ENCODE data around the gene DMPK. TPM values are rescaled to one million over a fixed set of nuclear protein-coding genes. Genes with fewer than 3 reads are reported as not detected.

The DMPK gene, protein sequence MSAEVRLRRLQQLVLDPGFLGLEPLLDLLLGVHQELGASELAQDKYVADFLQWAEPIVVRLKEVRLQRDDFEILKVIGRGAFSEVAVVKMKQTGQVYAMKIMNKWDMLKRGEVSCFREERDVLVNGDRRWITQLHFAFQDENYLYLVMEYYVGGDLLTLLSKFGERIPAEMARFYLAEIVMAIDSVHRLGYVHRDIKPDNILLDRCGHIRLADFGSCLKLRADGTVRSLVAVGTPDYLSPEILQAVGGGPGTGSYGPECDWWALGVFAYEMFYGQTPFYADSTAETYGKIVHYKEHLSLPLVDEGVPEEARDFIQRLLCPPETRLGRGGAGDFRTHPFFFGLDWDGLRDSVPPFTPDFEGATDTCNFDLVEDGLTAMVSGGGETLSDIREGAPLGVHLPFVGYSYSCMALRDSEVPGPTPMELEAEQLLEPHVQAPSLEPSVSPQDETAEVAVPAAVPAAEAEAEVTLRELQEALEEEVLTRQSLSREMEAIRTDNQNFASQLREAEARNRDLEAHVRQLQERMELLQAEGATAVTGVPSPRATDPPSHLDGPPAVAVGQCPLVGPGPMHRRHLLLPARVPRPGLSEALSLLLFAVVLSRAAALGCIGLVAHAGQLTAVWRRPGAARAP
- total RNA-seq (2014; rRNA removed; shearing (Covaris generic)) = 28.1 and 29.7 TPM in 2 replicates

DNA sequence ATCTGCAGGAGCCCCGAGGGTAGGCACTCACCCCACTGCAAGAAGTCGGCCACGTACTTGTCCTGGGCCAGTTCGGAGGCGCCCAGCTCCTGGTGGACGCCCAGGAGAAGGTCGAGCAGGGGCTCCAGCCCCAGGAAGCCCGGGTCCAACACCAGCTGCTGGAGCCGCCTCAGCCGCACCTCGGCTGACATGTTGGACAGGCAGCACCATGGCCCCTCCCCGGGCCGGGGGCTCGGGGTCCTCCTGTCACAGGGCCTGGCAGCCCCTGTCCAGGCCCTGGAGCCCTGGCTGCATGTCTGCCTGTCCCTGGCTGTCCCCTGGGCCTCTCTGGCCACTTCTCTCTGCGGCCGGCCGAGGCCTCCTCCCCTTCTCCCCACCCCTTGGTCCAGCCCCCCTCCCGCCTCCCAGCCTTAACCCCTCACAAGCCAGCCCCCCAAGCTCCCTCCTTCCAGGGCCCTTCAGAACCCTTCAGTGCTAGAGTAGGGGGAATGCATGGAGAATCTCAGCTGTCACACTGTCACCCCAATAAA is at the start of gene DMPK:
DMPK (minus strand) TSS at position 329 of the 530 bp plus-strand sequence; CDS start at position 191, 138 bp downstream.

DNA sequence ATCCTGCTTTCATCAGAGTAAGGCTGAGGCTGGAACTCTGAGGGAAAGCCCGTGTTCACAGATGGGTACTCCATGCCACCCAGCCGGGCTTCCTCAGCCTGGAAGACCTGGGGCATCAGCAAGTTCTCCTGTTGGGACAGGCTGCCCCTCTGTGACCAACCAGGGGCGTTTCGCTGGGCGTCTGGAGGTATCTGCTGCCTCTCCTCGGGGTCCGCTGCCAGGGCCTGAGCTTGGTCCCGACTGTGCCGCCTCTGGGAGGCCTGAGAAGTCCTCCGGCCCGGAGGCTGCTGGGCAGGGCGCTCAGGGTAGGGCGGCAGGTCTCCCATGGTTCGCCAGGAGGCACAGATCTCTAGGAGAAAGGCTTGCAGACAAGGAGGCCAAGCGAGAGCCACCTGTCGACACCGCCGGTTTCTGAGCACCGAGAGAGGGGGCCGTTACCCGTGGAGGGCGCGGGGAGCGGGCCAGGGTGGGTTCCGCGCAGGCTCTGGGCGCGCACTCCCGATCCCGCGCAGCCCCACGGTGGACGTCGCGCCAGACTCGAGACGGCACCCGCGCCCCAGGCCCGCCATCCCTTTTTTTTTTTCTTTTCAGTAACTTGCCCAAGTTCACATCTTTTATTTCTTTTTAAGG is 32.7 kb upstream of the DMPK start, which contains the start of gene RSPH6A:
RSPH6A (minus strand) TSS at position 458 of the 630 bp plus-strand sequence; CDS start at position 326, 132 bp downstream.

DNA sequence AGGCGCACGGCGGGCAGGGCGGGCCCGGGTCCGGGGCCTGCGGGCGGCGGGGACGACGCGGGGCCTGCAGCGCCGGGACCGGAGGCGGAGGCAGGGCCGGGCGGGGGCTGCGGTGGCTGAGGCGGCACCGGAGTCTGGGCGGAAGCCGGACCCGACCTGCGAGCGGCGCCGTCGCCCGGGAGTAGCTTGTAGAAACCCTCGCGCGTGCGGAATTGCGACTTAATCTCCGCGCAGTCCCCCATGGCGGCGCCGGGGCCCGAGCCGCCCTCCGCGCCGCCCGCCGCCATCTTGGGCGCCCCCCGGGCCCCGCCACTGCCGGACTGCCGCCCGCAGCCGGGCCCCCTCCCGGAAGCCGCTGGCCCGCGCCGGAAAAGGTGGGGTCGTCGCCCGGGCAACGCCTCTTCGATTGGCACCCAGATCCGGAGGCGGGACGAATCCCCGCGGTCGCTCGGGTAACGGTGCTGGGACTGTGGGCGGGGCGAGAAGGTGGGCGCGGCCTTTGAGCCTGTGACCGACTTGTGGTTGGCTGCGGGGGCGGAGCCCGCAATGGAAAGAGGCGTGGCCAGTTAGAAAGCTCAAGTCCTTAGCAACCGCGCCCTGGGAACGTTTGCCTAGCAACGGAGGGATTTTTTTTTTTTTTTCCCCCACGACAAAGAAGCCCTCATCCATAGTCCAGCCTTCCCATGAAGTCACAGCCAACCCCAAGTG is 10.3 kb upstream of the DMPK start, which contains the start of gene DMWD:
DMWD (minus strand) TSS at position 376 of the 708 bp plus-strand sequence; CDS start at position 287, 89 bp downstream.

DNA sequence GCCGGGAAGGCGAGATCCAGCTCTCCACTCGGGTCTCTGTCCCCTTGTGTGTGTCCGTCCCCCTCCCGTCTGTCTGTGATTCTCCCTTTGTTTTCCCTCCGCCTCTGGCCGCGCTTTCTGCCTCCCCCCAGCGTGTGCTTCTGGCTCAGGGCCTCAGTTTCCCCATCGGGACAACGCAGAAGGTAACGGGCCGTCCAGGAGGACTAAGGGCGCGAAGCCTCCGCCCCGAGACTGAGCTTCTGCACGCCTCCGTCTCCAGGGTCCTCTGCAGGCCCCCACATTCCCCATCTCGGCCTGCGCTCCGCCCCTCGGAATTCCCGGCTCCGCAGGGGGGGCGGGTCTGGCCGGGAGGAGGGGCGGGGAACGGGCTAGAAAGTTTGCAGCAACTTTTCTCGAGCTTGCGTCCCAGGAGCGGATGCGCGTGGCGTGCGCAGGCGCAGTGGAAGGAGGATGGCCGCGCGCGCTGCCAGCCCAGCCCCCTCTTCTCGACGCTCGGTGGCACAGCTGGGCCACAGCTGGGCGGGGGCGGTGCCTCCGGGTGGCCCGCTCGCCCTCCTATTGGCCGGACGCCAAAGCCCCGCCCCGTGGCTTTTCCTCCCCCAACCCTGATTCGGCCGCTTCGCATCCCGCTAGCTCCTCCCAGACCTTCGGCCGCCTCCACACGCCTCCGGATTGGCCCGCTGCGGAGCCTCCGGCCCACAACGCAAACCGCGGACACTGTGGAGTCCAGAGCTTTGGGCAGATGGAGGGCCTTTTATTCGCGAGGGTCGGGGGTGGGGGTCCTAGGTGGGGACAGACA is 13.1 kb downstream of the DMPK start, which contains the start of gene SIX5:
SIX5 (minus strand) TSS at position 269 of the 799 bp plus-strand sequence. CDS start 408 bp downstream, outside the sequence.

DNA sequence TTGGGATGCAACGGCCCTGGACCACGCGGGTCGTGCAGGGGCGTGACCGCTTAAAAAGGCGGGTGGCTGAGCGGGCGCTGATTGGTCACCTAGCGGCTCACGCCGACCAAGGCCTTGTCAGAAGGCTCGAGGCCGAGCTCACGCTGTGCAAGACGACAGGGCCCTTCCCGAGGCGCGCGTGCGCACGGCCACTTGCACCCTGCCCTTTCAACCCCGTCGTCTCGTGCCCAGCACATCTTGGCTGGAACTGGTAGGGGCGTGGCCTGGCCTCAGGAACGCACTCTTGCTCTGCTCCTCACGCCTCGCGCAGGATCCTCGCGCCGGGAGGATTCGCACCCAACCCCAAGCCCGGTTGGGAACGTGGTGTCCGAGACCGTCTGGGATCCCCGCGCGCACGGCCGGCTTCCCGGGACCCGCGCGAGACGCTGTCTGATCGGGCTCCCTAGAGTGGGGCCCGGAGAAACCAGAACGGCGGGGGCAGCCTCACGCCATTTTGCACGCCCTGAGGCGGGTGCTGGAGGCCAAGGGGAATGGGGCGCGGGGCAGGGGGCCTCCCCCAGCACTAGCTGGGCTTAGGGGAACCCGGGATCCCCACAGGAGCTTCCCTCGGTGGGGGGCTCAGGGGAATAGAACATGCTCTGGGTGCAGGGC is 49.0 kb downstream of the DMPK start, which contains the start of gene MEIOSIN:
MEIOSIN (plus strand) TSS at position 280 of the 651 bp plus-strand sequence. CDS start 1,938 bp downstream, outside the sequence.

DNA sequence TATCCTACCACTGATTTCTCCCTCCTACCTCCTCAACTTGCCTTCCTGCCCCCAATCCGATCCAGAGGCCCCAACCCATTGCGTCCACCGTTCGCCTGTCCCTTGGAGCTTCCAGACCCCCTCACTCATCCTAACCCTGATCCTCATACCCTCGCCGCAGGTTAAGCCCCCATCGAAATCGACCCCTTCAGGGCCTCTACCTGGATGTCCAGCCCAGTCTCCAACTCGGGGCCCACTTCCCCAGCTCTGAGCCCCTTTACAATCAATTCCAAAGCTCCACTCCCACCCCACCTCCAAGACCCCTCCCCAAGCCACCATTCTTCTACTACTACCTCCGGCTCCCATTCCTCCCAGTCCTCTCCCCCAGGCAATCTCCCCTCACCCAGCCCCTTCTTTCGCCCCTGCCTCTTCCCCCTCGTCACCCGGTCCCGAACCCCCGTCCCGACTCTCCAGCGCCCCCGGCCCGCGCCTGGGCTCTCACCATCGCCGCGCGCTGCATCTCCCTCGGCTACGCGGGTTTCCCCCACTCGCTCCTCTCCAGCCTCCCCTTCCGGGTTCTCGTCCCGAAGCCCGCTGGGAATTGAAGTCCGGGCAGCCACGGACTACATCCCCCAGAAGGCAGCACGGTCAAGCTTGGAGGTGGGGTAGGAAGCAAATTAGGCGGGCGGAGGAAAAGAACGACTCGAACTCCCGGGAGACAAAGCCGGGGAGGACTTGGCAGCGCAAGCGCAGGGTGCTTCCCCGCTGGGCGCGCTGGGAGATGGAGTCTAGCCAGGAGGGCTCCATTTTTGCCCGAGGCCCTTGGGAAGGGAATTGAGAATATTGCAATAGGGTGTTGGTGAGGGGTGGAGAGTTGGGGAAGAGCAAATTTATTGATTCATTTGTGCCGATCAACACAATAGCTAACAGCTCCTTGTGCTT is 51.7 kb downstream of the DMPK start, which contains the start of gene FBXO46:
FBXO46 (minus strand) TSS at position 529 of the 921 bp plus-strand sequence. CDS start 17,401 bp downstream, outside the sequence.

Other genes starting within 250 kb of the DMPK start
- gene OPA3, start 197.7 kb downstream of the DMPK start, total RNA-seq (2014; rRNA removed; shearing (Covaris generic)) = 7.5 and 9.9 TPM in 2 replicates
- gene GPR4, start 180.3 kb downstream of the DMPK start, total RNA-seq (2014; rRNA removed; shearing (Covaris generic)) = 0.04 and 0.13 TPM in 2 replicates
- 59.8 and 70.0 TPM in 2 replicates for gene EML2, start 143.1 kb downstream of the DMPK start, total RNA-seq (2014; rRNA removed; shearing (Covaris generic))
- gene GIPR, start 114.3 kb downstream of the DMPK start, total RNA-seq (2014; rRNA removed; shearing (Covaris generic)) = 0.03 and 1.2 TPM in 2 replicates
- gene SNRPD2, start 90.5 kb downstream of the DMPK start, total RNA-seq (2014; rRNA removed; shearing (Covaris generic)) = 904 and 1,025 TPM in 2 replicates
- 15.0 and 18.7 TPM in 2 replicates for gene QPCTL, start 89.8 kb downstream of the DMPK start, total RNA-seq (2014; rRNA removed; shearing (Covaris generic))
- 23.2 and 31.5 TPM in 2 replicates for gene FBXO46, start 51.6 kb downstream of the DMPK start, total RNA-seq (2014; rRNA removed; shearing (Covaris generic))
- 0.40 TPM in 1 of 2 replicates, not detected in the other for gene MEIOSIN, start 49.1 kb downstream of the DMPK start, total RNA-seq (2014; rRNA removed; shearing (Covaris generic))
- 22.1 and 24.4 TPM in 2 replicates for gene SIX5, start 13.2 kb downstream of the DMPK start, total RNA-seq (2014; rRNA removed; shearing (Covaris generic))
- 73.8 and 79.2 TPM in 2 replicates for gene DMWD, start 10.4 kb upstream of the DMPK start, total RNA-seq (2014; rRNA removed; shearing (Covaris generic))
- gene RSPH6A, start 32.8 kb upstream of the DMPK start, total RNA-seq (2014; rRNA removed; shearing (Covaris generic)) = 0.41 TPM in 1 of 2 replicates, not detected in the other
- 75.3 and 87.1 TPM in 2 replicates for gene SYMPK, start 80.7 kb upstream of the DMPK start, total RNA-seq (2014; rRNA removed; shearing (Covaris generic))
- not detected in 2 replicates for gene FOXA3, start 81.8 kb upstream of the DMPK start, total RNA-seq (2014; rRNA removed; shearing (Covaris generic))
- gene IRF2BP1, start 103.7 kb upstream of the DMPK start, total RNA-seq (2014; rRNA removed; shearing (Covaris generic)) = 59.7 and 67.2 TPM in 2 replicates
- 3.3 and 3.5 TPM in 2 replicates for gene MYPOP, start 120.1 kb upstream of the DMPK start, total RNA-seq (2014; rRNA removed; shearing (Covaris generic))
- not detected in 2 replicates for gene NANOS2, start 132.3 kb upstream of the DMPK start, total RNA-seq (2014; rRNA removed; shearing (Covaris generic))
- 0.04 TPM in 1 of 2 replicates, not detected in the other for gene NOVA2, start 191.4 kb upstream of the DMPK start, total RNA-seq (2014; rRNA removed; shearing (Covaris generic))
- gene CCDC61, start 213.0 kb upstream of the DMPK start, total RNA-seq (2014; rRNA removed; shearing (Covaris generic)) = 6.5 and 8.3 TPM in 2 replicates
- gene PGLYRP1, start 240.6 kb upstream of the DMPK start, total RNA-seq (2014; rRNA removed; shearing (Covaris generic)) = not detected in 2 replicates

Data from A375 (cell line).